GM12801 (cell line): ENCODE results near the gene MCRS1.

ENCODE experiments used
- CTCF ChIP-seq: IDR thresholded peaks from one replicate; pipeline ENCODE4 v1.5.1; 2011; ENCODE audit warnings: control low read depth; ENCODE audit not compliant: insufficient read length; ENCODE audit errors: extremely low read depth

The MCRS1 gene

GRCh38 chr12:49578471-49579112 is 10.7 kb upstream of the MCRS1 start:
- TF ChIP-seq CTCF: no peak

- no peak for TF ChIP-seq CTCF
These were observed 9.8 kb upstream of the MCRS1 start for GRCh38 chr12:49577589-49578315.

DNA sequence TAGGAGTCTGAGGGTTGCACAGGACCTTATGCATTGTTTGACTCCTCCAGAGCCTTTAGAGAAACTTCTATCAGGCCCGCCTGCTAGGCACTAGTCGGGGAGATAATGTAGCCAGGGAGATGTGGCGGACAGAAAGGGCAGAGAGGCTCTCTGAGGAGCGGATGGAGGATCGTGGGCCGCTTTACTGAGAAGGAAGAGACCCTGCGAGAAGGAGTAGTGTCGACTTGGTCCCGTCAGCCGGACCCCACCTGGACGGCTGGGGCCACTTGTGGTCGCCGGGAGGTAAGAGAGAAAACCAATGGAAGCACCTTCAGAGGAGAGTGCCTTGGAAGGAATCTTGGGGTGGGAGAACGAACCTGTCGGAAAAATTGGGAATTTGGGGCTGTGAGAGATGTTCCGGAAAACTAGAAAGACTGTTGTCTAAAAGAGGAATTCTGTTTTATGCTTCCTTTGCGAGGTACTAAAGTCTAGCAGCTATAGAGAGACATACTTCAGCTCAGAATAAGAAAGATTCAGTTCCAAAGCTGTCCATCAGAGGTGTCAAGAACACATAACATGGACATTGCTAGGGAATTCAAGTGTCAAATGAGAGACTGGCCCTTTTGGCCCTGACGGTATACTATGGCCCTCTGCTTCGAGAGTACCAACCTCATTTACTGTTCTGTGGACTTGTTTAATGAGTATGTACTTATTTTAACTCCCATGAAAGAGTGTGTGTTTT is 660 bp upstream of the MCRS1 start:
- TF ChIP-seq CTCF: no peak

GRCh38 chr12:49567302-49567610 is 686 bp downstream of the MCRS1 start:
- TF ChIP-seq CTCF: no peak

DNA sequence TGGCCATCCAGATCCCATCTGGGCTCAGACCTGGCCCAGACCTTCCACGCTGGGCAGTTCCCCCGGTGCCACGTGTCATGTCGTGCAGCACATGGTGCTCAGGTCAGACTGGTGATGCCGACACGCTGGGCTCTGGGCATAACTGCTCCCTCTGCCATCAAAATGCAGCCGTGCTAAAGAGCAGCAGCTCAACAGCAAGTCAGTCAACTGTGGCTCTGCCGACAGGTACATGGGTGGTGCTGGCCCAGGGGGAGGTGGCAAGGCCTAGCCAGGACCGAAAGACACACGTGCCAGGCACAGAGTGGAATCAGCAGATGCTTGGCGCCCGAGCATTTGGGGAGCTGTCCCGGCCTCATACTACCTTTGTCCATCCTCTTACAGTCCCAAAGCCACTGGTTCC is 1.6 kb downstream of the MCRS1 start:
- no peak for TF ChIP-seq CTCF

- no peak for TF ChIP-seq CTCF
These were observed 2.3 kb downstream of the MCRS1 start for GRCh38 chr12:49565406-49566265.

DNA sequence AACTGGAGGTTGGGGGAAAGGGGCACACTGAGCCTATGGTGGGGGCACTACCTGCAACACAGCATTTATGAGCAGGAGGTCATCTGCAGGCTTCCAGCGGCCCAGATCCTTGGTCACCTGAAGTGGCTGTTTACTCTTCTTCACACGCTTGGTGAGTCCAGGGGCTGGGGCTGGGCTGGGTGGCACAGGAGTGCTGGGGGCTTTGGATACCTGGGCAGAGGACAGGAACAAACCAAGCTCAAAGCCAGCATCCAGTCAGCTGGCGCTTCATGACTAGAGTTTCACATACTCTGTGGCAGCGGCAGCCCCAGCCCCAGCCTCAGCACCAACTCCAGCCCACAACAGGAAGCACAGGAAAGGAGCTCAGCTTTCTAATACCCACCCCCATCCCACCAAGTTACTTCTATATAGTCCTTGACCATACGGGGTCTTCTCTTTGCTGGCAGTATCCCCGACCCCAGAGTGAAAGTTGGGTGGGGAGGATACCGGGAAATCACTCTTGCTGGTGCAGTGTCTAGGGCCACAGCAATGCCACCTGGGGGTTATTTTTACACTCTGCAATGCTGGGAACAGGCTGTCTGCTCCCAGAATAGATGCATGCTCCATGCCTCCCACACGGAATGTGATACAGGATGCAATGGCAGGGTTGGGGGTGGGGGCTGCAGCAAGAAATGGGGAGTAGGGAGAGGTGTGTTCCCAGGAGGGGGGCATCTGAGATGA is 3.1 kb downstream of the MCRS1 start:
- TF ChIP-seq CTCF: no peak
